ENCODE data around the gene TRPM8.

TRPM8 gene

GRCh38 chr2:233974530-233975071, 57.4 kb downstream of the TRPM8 start:
- no peak overlapping the region for H3K27ac ChIP-seq
- no peak overlapping the region for H3K4me3 ChIP-seq
- DNase-seq (ENCODE audit: low spot score): no peak
- no peak for TF ChIP-seq CTCF (IDR thresholded peaks at IDR 0.05)

- no peak for DNase-seq (ENCODE audit: low spot score)
- H3K4me3 ChIP-seq: no peak overlapping the region
- H3K27ac ChIP-seq: no peak overlapping the region
- TF ChIP-seq CTCF (IDR thresholded peaks at IDR 0.05): no peak
Observed at GRCh38 chr2:233976087-233976486, 58.9 kb downstream of the TRPM8 start.

GRCh38 chr2:233976690-233977294, 59.6 kb downstream of the TRPM8 start:
- H3K27ac ChIP-seq: no peak overlapping the region
- H3K4me3 ChIP-seq: no peak overlapping the region
- DNase-seq (ENCODE audit: low spot score): no peak
- no peak for TF ChIP-seq CTCF (IDR thresholded peaks at IDR 0.05)

GRCh38 chr2:233977296-233977837, 60.2 kb downstream of the TRPM8 start:
- H3K4me3 ChIP-seq: no peak overlapping the region
- no peak for DNase-seq (ENCODE audit: low spot score)
- TF ChIP-seq CTCF (IDR thresholded peaks at IDR 0.05): no peak
- H3K27ac ChIP-seq: no peak overlapping the region

GRCh38 chr2:233979748-233980147, 62.6 kb downstream of the TRPM8 start:
- no peak overlapping the region for H3K4me3 ChIP-seq
- H3K27ac ChIP-seq: no peak overlapping the region
- TF ChIP-seq CTCF (IDR thresholded peaks at IDR 0.05): no peak
- no peak for DNase-seq (ENCODE audit: low spot score)

- DNase-seq (ENCODE audit: low spot score): no peak
- no peak for TF ChIP-seq CTCF (IDR thresholded peaks at IDR 0.05)
- no peak overlapping the region for H3K27ac ChIP-seq
- no peak overlapping the region for H3K4me3 ChIP-seq
Observed at GRCh38 chr2:233980955-233981561, 63.9 kb downstream of the TRPM8 start.

Data from coronary artery (tissue), 2 donors.